22Rv1 (cell line): Measurements from ENCODE around the gene UBN2.

Experiments used
- ZFX ChIP-seq: fragments of 450-650 bp; IDR thresholded peaks from 2 replicates; pipeline ENCODE4 v1.6.1; 2017; ENCODE audit warnings: antibody characterized with exemption, borderline replicate concordance
- TF ChIP-seq, protein P1 (sequence below): fragments of 450-650 bp; IDR thresholded peaks from 2 replicates; pipeline ENCODE4 v1.5.1; 2017; ENCODE audit warnings: mild to moderate bottlenecking

DNA sequence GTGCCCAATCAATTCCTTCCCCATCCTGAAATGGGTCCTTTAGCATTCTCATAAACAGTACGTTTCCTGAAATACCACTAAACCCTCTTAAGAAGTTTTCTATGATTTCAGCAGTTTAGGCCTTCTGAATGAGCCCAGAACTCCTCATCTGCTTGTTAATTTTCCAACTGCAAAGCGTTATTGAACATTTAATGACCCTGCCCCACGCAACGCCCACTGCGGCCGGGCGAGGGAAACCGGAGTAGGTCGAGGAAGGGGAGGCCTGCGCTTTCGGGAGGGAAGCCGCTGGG is 608 bp upstream of the UBN2 start:
- TF ChIP-seq, protein P1, sequence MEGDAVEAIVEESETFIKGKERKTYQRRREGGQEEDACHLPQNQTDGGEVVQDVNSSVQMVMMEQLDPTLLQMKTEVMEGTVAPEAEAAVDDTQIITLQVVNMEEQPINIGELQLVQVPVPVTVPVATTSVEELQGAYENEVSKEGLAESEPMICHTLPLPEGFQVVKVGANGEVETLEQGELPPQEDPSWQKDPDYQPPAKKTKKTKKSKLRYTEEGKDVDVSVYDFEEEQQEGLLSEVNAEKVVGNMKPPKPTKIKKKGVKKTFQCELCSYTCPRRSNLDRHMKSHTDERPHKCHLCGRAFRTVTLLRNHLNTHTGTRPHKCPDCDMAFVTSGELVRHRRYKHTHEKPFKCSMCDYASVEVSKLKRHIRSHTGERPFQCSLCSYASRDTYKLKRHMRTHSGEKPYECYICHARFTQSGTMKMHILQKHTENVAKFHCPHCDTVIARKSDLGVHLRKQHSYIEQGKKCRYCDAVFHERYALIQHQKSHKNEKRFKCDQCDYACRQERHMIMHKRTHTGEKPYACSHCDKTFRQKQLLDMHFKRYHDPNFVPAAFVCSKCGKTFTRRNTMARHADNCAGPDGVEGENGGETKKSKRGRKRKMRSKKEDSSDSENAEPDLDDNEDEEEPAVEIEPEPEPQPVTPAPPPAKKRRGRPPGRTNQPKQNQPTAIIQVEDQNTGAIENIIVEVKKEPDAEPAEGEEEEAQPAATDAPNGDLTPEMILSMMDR = no peak
- no peak for TF ChIP-seq ZFX
